ENCODE results near the gene AP3B2. TPM values are rescaled to one million over a fixed set of nuclear protein-coding genes. Genes with fewer than 3 reads are reported as not detected.

Gene AP3B2
- polyA plus RNA-seq, 6 donors from 2014 or later: 0.30 TPM; not detected in 5

- ATAC-seq (ENCODE audit: low read depth in 2 of 2) (no peak), DNase-seq (no peak)
- H3K27ac Mint-ChIP-seq: no peak overlapping the region
- H3K27me3 Mint-ChIP-seq: peaks cover 11 to 24% (median 23%) of the 10 kb centered on the region in 3 donors
- H3K4me3 Mint-ChIP-seq: peak overlapping the region in 1 of 8 donors; percentile 35
- peaks cover 0 to 3% (median 0%) of the 10 kb centered on the region in 7 donors for H3K9me3 Mint-ChIP-seq
- no peaks in the 10 kb centered on the region for H3K36me3 Mint-ChIP-seq
- H3K4me1 Mint-ChIP-seq: no peaks in the 10 kb centered on the region
Observed at GRCh38 chr15:82688691-82689090, 21.0 kb downstream of the AP3B2 start.

- H3K4me3 Mint-ChIP-seq: peak overlapping the region; percentile 80 to 94 (median 91)
- H3K9me3 Mint-ChIP-seq: peaks cover 0 to 6% (median 2%) of the 10 kb centered on the region in 7 donors
- H3K36me3 Mint-ChIP-seq: no peaks in the 10 kb centered on the region
- ATAC-seq (ENCODE audit: low read depth in 2 of 2) (no peak), DNase-seq (no peak)
- H3K27ac Mint-ChIP-seq: peak overlapping the region in 1 of 6 donors; percentile 76
- H3K4me1 Mint-ChIP-seq: peaks cover 9 to 14% (median 11%) of the 10 kb centered on the region in 3 donors
- peaks cover 19 to 62% (median 23%) of the 10 kb centered on the region in 3 donors for H3K27me3 Mint-ChIP-seq
Observed at GRCh38 chr15:82681371-82681770, 28.3 kb downstream of the AP3B2 start.

- Mint-ChIP-seq H3K36me3 (no peaks in the 10 kb centered on the region), H3K4me1 (peaks cover 9 to 14% (median 11%) of the 10 kb centered on the region in 3 donors), H3K27me3 (peaks cover 19 to 64% (median 23%) of the 10 kb centered on the region in 3 donors), H3K4me3 (peak overlapping the region; percentile 80 to 94 (median 91)), H3K27ac (peak overlapping the region; percentile 48 to 93 (median 84)), H3K9me3 (peaks cover 0 to 6% (median 2%) of the 10 kb centered on the region in 7 donors)
- peak; percentile 95 to 97 for ATAC-seq (ENCODE audit: low read depth in 2 of 2)
- peak; percentile 68 for DNase-seq
Observed at GRCh38 chr15:82680200-82681102, 29.2 kb downstream of the AP3B2 start.

GRCh38 chr15:82679626-82680199 is 30.0 kb downstream of the AP3B2 start:
- DNase-seq: no peak
- peak overlapping the region; percentile 77 to 91 (median 88) for H3K4me3 Mint-ChIP-seq

GRCh38 chr15:82677720-82678323 is 31.9 kb downstream of the AP3B2 start:
- H3K4me3 Mint-ChIP-seq: peak overlapping the region in 1 of 8 donors; percentile 35
- H3K27me3 Mint-ChIP-seq: peaks cover 7 to 50% (median 9%) of the 10 kb centered on the region in 3 donors
- peaks cover 9 to 14% (median 11%) of the 10 kb centered on the region in 3 donors for H3K4me1 Mint-ChIP-seq
- ATAC-seq (ENCODE audit: low read depth in 2 of 2): no peak
- DNase-seq: no peak
- peaks cover 0 to 4% (median 0%) of the 10 kb centered on the region in 7 donors for H3K9me3 Mint-ChIP-seq
- H3K36me3 Mint-ChIP-seq: no peaks in the 10 kb centered on the region
- H3K27ac Mint-ChIP-seq: no peak overlapping the region

More at GRCh38 chr15:82679626-82680199, 30.0 kb downstream of the AP3B2 start:
- peaks cover 9 to 14% (median 11%) of the 10 kb centered on the region in 3 donors for H3K4me1 Mint-ChIP-seq
- H3K27ac Mint-ChIP-seq: peak overlapping the region in 3 of 6 donors; percentile 32 to 75 (median 48)
- no peaks in the 10 kb centered on the region for H3K36me3 Mint-ChIP-seq
- H3K27me3 Mint-ChIP-seq: peaks cover 18 to 57% (median 19%) of the 10 kb centered on the region in 3 donors
- ATAC-seq (ENCODE audit: low read depth in 2 of 2): no peak
- peaks cover 0 to 6% (median 2%) of the 10 kb centered on the region in 7 donors for H3K9me3 Mint-ChIP-seq

GRCh38 chr15:82674873-82675272 is 34.8 kb downstream of the AP3B2 start:
- Mint-ChIP-seq H3K27me3 (peaks cover 9 to 37% (median 12%) of the 10 kb centered on the region in 3 donors), H3K4me3 (no peak overlapping the region), H3K9me3 (peaks cover 0 to 2% (median 0%) of the 10 kb centered on the region in 7 donors), H3K36me3 (no peaks in the 10 kb centered on the region), H3K27ac (no peak overlapping the region), H3K4me1 (no peaks in the 10 kb centered on the region)
- ATAC-seq (ENCODE audit: low read depth in 2 of 2) (no peak), DNase-seq (no peak)

GRCh38 chr15:82670699-82671098 is 39.0 kb downstream of the AP3B2 start:
- no peaks in the 10 kb centered on the region for H3K36me3 Mint-ChIP-seq
- H3K27me3 Mint-ChIP-seq: peaks cover 5 to 34% (median 22%) of the 10 kb centered on the region in 3 donors
- no peaks in the 10 kb centered on the region for H3K4me1 Mint-ChIP-seq
- no peak overlapping the region for H3K27ac Mint-ChIP-seq
- H3K9me3 Mint-ChIP-seq: peaks cover 0 to 2% (median 0%) of the 10 kb centered on the region in 7 donors
- ATAC-seq (ENCODE audit: low read depth in 2 of 2) (no peak), DNase-seq (no peak)
- no peak overlapping the region for H3K4me3 Mint-ChIP-seq

GRCh38 chr15:82666606-82667005 is 43.1 kb downstream of the AP3B2 start:
- Mint-ChIP-seq H3K36me3 (no peaks in the 10 kb centered on the region), H3K9me3 (peaks cover 0 to 4% (median 0%) of the 10 kb centered on the region in 7 donors), H3K27ac (no peak overlapping the region), H3K4me1 (no peaks in the 10 kb centered on the region), H3K4me3 (no peak overlapping the region), H3K27me3 (peaks cover 18 to 55% (median 54%) of the 10 kb centered on the region in 3 donors)
- no peak for ATAC-seq (ENCODE audit: low read depth in 2 of 2)
- DNase-seq: no peak

GRCh38 chr15:82664021-82664420 is 45.7 kb downstream of the AP3B2 start:
- Mint-ChIP-seq H3K4me1 (peaks cover 0 to under 1% (median 0%) of the 10 kb centered on the region in 3 donors), H3K27ac (no peak overlapping the region), H3K9me3 (peaks cover 0 to 4% (median 0%) of the 10 kb centered on the region in 7 donors), H3K36me3 (no peaks in the 10 kb centered on the region), H3K4me3 (no peak overlapping the region), H3K27me3 (peaks cover 27 to 69% (median 49%) of the 10 kb centered on the region in 3 donors)
- DNase-seq (no peak), ATAC-seq (ENCODE audit: low read depth in 2 of 2) (no peak)

- ATAC-seq (ENCODE audit: low read depth in 2 of 2) (no peak), DNase-seq (no peak)
- peaks cover 0 to 4% (median 0%) of the 10 kb centered on the region in 3 donors for H3K4me1 Mint-ChIP-seq
- peaks cover 0 to 4% (median 0%) of the 10 kb centered on the region in 7 donors for H3K9me3 Mint-ChIP-seq
- no peak overlapping the region for H3K4me3 Mint-ChIP-seq
- no peaks in the 10 kb centered on the region for H3K36me3 Mint-ChIP-seq
- no peak overlapping the region for H3K27ac Mint-ChIP-seq
- peaks cover 28 to 65% (median 43%) of the 10 kb centered on the region in 3 donors for H3K27me3 Mint-ChIP-seq
Observed at GRCh38 chr15:82663186-82663600, 46.5 kb downstream of the AP3B2 start.

- ATAC-seq (ENCODE audit: low read depth in 2 of 2): no peak
- Mint-ChIP-seq H3K4me1 (peaks cover 0 to 4% (median 0%) of the 10 kb centered on the region in 3 donors), H3K36me3 (no peaks in the 10 kb centered on the region), H3K27me3 (peaks cover 28 to 61% (median 42%) of the 10 kb centered on the region in 3 donors), H3K4me3 (no peak overlapping the region), H3K9me3 (peaks cover 0 to 4% (median 0%) of the 10 kb centered on the region in 7 donors), H3K27ac (no peak overlapping the region)
- DNase-seq: no peak
Observed at GRCh38 chr15:82662641-82663040, 47.0 kb downstream of the AP3B2 start.

- Mint-ChIP-seq H3K9me3 (peaks cover 0 to 3% (median 0%) of the 10 kb centered on the region in 7 donors), H3K4me3 (no peak overlapping the region), H3K27me3 (peaks cover 28 to 60% (median 29%) of the 10 kb centered on the region in 3 donors), H3K27ac (no peak overlapping the region), H3K36me3 (no peaks in the 10 kb centered on the region), H3K4me1 (peaks cover 0 to 4% (median 0%) of the 10 kb centered on the region in 3 donors)
- no peak for DNase-seq
- ATAC-seq (ENCODE audit: low read depth in 2 of 2): no peak
Observed at GRCh38 chr15:82660378-82660777, 49.3 kb downstream of the AP3B2 start.
